Activated gamma-delta T cell treated with Interleukin-2 at 50 U/mL for 16 hours (primary cell): ENCODE measurements around the gene GALNT18.

Experiments
- DNase-seq: peaks from one replicate; pipeline ENCODE4 v3.0.0-alpha.2; 2020

Gene GALNT18

DNA sequence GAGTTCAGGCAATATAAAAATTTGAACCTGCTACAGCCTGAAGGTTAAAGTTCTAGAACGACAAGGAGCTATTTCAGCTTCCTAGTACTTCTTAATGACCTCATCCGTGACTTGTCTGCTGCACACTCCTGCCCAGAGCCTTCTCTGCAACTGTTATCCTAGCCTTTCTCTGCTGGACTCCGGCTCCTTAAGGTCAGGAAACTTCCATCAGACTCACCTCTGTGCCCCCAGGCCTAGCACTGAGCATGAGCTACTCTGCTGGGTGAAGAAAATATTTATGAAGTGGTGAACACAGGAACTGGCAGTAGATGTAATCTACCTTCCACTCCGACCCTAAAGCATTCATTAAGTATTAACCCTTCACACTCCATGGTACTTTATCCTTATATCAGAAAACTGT lies 287.2 kb downstream of the GALNT18 start:
- DNase-seq, result no peak

DNA sequence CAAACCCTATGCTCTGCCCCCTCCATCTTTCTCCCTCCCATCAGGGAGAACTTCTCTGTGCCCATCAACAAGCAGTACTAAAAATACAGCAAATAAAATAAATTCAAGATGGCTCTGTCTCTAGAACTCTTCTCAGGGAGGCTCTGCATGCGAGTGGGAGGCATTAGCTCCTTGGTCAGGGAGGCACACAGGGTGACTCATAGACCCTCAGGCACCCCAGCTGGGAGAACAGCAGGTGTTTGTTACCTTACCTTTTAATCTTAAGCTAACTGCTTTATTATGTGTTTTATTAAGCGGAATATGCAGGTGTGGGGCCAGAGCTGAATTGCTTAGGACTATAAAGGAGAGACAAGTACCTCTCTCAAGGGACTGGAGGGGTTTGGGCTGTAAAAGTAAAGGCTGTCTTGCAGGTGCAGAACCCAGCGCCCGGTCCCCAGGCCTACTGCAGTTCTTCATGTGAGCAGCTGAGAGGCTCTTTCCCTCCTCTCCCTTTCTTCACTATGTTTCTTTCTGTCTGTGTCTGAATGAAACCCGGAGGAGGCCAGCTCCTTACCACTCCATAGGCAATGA lies 289.6 kb downstream of the GALNT18 start:
- no peak for DNase-seq

DNA sequence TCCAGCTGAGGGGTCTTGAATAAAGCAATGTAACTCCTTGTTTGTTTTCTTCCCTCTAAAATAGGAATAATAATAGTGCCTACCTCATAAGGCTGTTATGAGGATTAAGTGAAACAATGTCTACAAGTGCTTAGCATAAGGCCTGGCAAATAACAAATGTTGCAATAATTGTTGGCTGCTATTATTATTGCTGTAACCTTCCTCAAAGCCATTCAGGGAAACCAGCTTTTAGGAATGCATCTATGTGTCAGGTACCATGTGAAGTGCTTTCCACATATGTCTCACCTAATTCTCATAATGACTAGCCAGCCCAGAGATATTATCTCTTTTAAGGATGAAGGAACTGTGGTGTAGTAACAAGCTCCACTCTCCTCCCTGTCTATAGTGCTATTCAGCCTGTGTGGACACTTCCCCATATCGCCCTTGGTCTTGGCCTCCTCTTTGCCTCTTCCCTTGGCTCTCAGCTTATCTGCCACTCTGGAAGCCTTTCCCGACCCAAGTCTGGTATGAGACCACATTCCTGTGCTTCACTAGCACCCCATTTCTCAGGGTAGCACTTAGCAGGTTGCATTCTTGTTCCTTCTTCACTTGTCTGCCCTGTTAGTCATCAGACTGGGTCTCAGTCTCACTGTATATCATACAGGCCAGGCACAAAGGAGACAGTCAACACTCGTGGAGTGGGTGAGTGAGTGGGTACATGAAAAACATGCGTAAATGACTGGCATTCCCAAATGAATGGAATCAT lies 292.6 kb downstream of the GALNT18 start:
- DNase-seq, result no peak

DNA sequence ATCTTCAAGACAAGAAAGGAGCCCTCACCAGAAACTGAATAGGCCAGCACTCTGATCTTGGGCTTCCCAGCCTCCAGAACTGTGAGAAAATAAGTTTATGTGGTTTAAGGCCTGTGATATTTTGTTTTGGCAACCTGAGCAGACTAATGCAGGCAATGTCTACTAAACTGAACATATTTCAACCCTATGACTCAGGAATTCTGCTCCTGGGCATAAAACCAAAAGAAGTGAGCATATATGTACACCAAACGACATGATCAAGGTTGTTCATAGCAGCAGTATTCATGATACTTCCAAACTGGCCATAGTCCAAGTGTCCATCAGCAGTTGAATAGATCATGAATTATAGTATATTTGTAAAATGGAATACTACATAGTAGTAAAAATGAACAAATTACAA lies 297.7 kb downstream of the GALNT18 start:
- no peak for DNase-seq

DNA sequence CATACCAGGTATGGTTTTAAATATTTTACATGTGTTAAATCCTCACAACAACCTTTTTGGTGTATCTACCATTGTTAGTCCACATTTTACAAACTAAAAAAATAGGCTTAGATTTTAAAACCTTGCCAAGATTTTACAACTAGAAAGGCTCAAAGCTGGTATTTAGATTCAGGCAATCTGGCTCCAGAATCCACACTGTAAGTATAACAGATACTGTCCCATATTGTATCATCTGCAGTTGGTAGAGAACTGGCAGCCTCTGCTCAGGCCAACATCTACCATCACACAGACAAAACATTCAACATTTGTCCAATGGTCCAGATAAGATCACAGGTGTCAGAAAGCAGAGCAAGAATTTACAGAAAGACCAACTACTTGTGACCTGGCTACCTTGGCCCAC lies 299.7 kb downstream of the GALNT18 start:
- no peak for DNase-seq

DNA sequence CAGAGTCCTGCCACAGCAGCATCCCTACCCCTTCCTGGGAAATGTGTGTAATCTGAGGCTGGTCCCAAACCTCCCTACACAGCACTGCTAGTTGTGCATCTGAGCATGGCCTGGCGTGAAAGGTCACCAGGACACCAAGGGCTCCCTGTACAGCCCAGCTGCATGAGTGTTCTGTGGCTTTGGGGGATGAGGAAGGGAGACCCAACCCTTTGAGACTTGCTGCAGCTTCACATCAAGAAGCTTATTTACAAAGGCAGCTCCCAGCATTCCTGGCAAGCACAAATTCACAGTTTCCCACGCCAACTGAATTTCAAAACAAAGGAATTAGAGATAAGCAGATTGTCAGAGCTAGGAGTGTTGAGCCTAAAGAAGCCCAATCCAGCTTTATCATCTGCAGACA lies 301.0 kb downstream of the GALNT18 start:
- no peak for DNase-seq

DNA sequence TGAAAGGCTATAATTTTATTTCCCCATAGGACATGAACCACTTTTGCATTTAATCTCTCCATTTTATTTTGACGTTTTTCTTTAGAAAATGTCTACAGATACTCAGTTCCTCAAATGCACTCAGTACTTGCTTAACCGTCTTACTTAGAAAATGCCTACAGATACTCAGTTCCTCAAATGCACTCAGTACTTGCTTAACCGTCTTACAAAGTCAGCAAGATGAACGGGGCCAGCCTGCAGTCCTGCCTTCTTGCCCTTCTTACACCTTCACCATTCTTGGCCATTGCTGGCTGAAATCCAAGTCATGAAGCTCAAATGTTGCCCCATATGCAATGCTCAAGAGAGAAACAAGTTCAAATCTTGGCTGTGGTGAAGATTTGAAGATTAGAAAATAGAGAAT lies 302.8 kb downstream of the GALNT18 start:
- no peak for DNase-seq

DNA sequence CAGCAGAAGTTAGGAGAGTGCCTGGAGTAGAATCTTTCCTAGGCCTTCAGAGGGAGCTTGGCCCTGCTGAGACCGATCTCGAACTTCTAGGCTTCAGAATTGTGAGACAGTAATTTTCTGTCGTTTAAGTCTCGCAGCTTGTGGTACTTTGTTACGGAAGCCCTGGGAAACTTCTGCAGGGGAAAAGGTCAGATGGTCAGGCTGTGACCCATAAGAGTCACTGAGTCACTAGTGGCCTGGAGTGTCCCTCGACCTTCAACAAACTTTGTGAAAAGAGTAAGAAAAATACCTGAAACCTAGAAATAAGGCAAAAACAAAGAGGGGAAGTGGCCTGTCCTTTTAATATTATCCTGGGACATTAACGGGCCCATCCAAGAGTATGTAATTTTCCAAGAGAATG lies 303.3 kb downstream of the GALNT18 start:
- no peak for DNase-seq

DNA sequence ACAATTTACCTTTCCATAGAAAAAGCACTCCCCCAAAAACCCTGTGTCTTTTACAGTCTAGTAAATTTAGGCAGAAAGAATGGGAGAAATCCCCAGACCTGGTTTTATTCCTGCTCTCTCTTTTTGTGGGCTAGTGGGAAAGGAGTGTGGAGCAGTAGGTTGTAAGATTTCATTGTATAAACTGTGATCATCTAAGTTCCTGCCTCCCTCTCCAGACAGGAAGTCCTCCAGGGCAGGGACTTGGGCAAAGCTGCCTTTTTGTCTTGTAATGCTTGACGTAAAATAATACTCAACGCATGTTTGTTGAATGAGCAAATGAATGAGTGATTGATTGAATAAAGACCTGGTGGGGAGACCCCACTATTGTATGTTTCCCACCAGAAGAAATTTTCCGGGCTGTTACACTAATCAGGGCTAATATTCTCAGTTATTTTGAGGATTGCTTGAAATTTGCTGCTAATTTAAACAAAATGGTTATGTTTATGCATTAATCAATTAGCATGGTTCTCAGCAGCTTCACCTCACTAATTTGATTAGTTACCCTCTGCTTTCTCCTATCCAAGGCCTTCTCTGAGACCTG lies 305.1 kb downstream of the GALNT18 start:
- no peak for DNase-seq

DNA sequence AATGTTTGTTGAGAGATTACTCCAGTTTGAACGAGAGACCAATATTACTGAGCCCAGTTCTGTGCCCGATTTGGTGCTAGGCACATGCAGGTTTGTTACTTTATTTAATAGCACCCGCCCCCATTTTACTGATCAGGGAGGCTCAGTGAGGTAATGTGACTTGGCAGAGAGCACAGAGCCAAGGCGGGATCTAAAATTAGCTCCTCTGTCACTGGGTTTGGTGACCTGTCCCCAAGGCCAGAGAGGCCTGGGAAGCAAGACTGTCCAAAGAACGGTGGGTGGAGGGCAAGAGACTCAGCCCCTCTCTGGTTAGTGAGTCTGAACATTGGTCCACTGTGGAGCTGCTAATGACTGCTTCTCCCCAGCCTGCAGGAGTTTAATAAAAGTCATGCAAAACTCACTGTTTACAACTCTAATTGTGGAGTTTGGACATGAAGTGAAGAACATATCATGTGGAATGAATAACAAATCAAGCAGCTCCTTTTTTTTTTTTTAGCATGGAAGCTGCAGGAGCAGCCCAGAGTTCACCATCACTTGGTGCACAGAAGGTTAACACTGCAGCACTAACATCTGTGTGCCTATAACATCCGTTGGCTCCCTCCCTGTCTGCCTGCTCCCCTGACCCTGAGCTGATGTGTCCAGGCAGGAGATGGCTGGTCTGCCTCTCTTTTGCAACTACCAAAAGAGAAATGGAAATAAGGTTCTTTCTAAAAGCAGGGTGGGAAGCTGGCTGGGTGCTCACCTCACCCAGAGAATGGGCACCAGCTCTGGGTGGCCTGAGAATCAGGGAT lies 307.7 kb downstream of the GALNT18 start:
- no peak for DNase-seq

DNA sequence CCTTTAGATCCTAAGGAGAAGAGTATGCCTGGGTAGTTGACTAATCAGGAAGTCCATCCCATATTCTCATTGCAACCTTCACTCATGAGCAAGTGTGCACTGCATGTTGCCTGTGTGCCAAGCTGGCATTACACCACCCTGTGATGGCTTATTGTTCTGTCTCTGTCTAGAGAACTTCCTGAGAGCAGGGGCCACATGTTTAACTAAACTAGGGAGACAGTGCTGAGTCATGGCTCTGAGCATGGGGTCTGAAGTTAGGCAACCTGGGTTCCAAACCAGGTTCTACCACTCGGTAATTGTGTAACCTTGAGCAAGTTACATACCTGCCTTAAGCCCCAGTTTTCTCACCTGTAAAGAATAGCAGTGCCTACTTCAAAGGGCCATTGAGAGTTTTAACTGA lies 308.4 kb downstream of the GALNT18 start:
- no peak for DNase-seq

DNA sequence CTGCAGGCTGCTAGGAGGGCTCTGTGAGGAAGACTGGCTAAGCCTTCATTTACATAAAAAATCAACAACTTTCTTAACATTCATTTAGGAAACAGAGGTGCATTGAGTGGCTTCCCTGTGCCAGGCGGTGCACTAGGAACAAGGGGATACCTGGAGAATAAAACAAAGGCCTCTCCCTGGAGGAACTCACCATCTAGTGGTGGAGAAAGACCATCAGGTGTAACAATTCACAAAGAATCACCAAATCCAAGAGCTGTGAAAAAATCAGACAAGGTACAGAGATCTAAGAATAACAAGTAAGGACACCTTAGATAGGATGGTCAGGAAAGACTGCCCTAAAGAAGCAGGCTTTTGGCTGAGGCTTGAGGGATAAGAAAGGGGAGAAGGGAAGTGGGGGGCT lies 309.1 kb downstream of the GALNT18 start:
- no peak for DNase-seq

DNA sequence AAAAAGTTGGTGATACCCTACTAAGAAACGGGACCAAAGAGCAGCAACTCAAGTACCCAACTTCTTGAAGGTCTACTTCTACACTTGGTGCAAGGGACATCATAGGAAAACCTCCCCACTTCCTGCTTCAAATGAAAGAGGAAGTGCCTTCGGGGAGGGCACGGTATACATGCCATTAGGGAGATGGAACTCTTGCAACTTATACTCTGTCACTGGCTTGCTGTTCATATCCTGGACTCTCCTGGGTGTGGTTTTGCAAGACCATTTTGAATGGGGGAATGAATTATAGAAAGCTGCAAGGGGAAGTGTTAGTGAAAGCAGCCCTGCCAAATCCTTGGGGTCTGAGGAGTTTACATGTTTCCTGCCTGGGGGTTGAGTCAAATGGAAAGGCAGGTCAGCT lies 310.6 kb downstream of the GALNT18 start:
- no peak for DNase-seq

DNA sequence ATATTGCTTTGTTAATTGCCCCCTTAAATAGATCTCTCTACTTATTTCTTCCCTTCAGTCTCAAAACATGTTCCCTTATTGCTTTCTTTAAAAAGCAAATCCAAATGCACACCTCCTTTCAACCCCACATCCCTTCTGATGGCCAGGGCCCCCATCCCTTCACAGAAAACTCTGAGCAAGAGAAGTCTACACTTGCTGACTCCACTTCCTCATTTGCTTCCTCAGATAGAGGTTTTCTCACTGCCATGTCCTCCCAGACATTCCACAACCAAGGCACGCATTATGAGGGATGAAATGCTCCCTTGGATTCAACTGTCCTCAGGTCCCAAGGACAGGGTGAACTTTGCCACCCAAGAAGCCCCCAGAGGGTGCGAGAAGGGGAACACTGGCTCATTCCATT lies 311.9 kb downstream of the GALNT18 start:
- DNase-seq, result no peak

DNA sequence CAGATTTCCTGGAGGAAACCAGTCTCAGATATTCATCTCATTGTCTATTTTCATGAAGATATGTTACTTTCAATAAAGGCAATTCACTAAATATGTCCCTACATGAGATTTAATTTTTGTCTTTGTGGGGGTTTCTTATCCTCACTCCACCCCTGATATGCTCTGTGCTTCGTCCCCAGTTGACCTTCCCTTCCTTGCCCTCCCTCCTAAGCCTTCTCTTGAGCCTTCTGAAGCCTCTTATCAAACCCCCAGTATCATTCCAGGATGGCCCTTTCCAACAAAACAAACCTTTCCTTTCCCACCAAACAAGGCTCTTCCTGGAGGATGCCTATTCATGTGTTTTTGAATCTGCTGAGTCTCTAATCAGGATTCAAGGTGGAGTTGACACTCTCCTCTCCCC lies 313.6 kb downstream of the GALNT18 start:
- DNase-seq, result no peak

DNA sequence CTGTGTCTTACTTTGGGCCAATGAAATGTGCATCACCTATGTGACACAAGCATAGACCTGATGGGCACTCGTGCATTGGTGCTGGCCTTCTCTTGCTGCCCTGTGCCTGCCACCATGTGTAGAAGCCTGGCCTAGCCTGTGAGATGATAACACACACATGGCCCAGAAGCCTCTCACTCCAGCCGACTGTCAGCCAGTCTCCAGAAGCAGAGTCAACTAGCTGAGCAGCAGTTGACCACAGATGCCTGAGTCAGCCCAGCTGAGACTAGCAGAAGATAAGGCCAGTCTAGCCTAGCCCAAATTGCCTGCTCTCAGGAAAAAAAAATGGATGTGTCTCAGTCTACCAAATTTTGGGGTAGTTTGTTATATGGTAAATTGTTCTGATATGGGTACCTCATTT lies 314.9 kb downstream of the GALNT18 start:
- DNase-seq, result no peak

DNA sequence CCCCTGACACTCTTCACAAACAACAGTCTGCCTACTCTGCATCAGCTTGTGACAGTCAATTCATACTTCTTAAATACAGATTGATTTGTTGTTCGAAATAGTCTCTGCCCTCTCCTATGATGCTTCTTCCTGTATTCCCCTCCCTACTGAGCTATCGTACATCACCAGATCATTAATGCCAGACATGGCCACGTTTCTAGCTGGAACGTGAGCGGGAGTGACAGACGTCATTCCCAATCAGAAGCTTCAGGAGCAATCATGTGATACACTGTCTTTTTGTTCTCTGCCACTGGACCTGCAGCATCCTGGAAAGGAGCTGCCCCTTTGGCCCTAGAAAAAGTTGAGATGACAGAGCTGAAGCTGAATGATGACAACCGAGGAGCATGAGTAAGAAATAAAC lies 317.3 kb downstream of the GALNT18 start:
- no peak for DNase-seq

DNA sequence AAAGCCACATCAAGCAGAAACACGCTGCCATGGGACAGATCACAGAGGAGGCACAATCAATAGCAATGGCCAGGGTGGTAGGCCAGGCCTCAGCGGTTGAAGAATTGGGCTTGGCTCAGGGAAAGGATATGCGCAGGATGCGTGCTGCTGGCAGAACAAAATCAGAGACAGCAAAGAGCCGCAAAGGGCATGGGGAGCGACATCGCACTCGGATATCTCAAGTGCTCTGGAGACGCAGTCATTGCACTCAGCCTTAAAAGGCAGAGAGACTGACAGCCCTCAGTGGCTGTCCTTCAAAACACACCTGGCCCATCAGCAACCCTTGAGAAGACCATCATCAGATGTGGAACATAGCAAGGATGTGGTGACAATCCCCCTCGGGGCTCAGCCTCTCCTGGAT lies 319.2 kb downstream of the GALNT18 start:
- DNase-seq, result no peak

DNA sequence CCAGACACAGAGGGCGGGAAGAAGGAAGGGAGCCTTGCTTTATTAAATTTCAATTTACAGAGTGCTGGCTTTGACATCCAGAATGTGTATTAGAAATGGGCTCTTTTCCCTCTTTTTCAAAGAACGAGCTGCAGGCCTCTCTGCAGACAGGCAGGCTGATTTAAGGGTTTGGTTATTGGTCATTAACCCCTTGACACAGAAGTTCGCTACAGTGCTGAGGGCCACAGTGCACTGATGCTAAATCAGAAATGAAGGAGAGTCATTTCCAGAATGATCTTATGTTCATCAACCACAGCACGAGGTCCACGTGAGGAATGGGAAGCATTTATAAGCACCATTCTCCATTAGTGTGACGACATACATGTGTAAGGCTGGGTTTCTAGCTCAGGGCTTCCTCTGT lies 320.6 kb downstream of the GALNT18 start:
- no peak for DNase-seq

DNA sequence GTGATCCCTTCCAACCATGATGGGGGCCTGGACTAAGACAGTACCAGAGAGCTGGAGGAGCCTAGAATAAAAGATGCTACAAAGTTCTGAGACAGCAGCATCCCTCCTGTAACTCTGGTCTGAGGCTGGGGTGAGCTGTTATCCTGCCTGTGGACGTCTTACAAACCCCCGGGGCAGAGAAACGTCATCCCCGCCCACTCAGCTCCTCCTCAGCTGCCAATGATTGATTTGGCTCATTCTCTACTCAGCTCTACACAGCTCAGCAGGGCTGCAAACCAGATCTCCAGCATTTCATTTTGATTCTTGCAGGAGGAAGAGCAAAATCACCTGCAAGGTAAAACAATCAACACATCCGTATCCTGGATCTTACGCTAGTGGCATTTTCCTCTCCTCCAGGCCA lies 324.2 kb downstream of the GALNT18 start:
- DNase-seq, result no peak

DNA sequence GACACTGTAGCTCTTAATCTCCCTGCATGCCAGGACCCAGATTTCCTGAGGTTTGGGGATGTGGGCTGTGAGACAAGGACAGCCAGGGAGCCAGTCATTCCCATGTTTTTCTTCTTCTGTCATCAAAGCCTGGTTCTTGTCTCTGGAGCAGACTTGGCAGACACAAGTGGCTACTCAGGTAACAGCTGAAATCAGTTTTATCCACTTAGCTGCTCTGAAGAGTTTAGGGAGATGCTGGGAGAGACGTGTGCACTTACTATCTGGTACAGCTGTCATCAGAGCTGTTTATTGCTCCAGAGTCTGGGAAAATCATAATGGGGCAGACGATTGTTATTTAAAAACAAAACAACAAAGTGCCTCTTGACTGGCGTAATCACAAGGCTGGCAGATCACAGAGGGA lies 325.4 kb downstream of the GALNT18 start:
- DNase-seq, result no peak

DNA sequence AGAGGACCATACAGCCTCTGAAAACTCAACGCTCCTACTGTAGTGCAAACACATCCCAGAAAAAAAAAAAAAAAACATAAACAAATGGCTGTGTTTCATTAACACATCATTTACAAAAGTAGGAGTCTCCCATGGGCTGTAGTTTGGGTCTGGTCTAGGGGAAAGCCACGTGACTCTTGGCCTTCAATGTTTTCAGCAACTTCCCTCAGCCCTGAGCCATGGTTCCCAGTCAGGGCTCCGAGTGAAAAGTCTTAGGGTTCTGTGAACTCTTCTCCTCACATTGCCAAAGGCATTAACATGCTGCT lies 327.3 kb downstream of the GALNT18 start:
- no peak for DNase-seq

DNA sequence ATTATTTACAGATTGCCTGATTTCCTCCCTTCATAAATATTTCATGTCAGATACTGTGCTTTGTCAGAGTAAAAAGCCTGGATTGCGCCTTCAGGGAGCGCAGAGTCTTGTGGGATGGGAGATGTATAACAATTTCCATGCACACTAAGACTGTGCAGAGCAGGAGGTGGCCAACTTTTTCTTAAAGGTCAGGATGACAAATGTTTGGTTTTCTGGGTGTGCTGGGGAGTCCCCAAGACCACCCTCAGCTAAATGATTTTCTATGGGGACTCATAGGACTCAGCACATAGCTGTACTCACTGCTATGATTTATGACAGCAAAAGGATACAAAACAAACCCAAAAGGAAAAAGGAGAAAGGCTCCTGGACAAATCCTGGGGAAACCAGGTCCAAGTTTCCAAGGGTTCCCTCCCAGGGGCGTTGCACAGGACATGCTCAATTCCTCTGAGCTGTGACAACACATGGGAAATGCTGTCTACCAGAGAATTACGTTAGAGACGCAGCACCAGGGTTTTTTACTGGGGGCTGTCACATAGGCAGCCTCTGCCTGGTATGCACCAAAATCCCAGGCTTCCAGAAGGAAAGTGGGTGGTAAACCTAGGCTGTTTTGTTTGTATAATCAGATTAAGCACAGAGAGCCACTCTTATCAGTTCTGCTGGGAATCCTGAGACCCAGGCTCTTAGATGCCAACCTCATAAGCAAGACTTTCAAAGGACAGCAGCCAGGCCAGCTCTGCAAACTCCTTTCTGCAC lies 327.8 kb downstream of the GALNT18 start:
- DNase-seq, result no peak
